GM19099 (cell line): ENCODE data around the gene GPC5.

ENCODE experiments used
- POLR2A ChIP-seq: IDR thresholded peaks from 3 replicates; pipeline ENCODE4 v1.6.1; 2011; ENCODE audit warnings: low read depth; ENCODE audit not compliant: insufficient read length; ENCODE audit errors: extremely low read depth

GPC5 gene

GRCh38 chr13:92028695-92029094, 630.3 kb downstream of the GPC5 start:
- no peak for TF ChIP-seq POLR2A

GRCh38 chr13:92029641-92030040, 631.2 kb downstream of the GPC5 start:
- no peak for TF ChIP-seq POLR2A

- no peak for TF ChIP-seq POLR2A
Measured at GRCh38 chr13:92038905-92039304, 640.5 kb downstream of the GPC5 start.

GRCh38 chr13:92042522-92042921, 644.1 kb downstream of the GPC5 start:
- no peak for TF ChIP-seq POLR2A

- no peak for TF ChIP-seq POLR2A
Measured at GRCh38 chr13:92044351-92044750, 645.9 kb downstream of the GPC5 start.

GRCh38 chr13:92054389-92054788, 656.0 kb downstream of the GPC5 start:
- no peak for TF ChIP-seq POLR2A

GRCh38 chr13:92074658-92075057, 676.2 kb downstream of the GPC5 start:
- no peak for TF ChIP-seq POLR2A

- no peak for TF ChIP-seq POLR2A
Measured at GRCh38 chr13:92097337-92097903, 699.0 kb downstream of the GPC5 start.

GRCh38 chr13:92101801-92102200, 703.4 kb downstream of the GPC5 start:
- TF ChIP-seq POLR2A, result no peak

GRCh38 chr13:92103689-92104153, 705.3 kb downstream of the GPC5 start:
- no peak for TF ChIP-seq POLR2A

- no peak for TF ChIP-seq POLR2A
Measured at GRCh38 chr13:92122186-92122853, 723.9 kb downstream of the GPC5 start.

- TF ChIP-seq POLR2A, result no peak
Measured at GRCh38 chr13:92126399-92126798, 728.0 kb downstream of the GPC5 start.

GRCh38 chr13:92135509-92135908, 737.1 kb downstream of the GPC5 start:
- no peak for TF ChIP-seq POLR2A

- TF ChIP-seq POLR2A, result no peak
Measured at GRCh38 chr13:92136449-92137155, 738.2 kb downstream of the GPC5 start.

- no peak for TF ChIP-seq POLR2A
Measured at GRCh38 chr13:92137520-92137919, 739.1 kb downstream of the GPC5 start.

- no peak for TF ChIP-seq POLR2A
Measured at GRCh38 chr13:92143766-92144165, 745.3 kb downstream of the GPC5 start.
